Esophagus squamous epithelium (tissue), 4 donors: ENCODE data around the gene INTS4.
"Not testable (repeated sequence)": the region's sequence is repeated elsewhere in the genome, so short reads cannot be mapped to it uniquely, and the experiment has no call there.

ENCODE experiments used
- POLR2A ChIP-seq, 4 donors: fragments of 450-650 bp; IDR thresholded peaks; one replicate each; pipeline ENCODE4 v1.6.1; 2017; ENCODE audit warnings: antibody characterized with exemption in 4 of 4, mild to moderate bottlenecking in 4 of 4, moderate library complexity in 3 of 4
- TF ChIP-seq, protein P1 (sequence below), 6 experiments: fragments of 450-650 bp in 4 of 6; fragments of 200-600 bp in 2 of 6; sonication (generic) in 2 of 6; IDR thresholded peaks; one replicate each; pipeline ENCODE4 v1.5.1; 2016 to 2019; ENCODE audit warnings: antibody characterized with exemption in 6 of 6, mild to moderate bottlenecking in 4 of 6, moderate library complexity in 4 of 6

DNA sequence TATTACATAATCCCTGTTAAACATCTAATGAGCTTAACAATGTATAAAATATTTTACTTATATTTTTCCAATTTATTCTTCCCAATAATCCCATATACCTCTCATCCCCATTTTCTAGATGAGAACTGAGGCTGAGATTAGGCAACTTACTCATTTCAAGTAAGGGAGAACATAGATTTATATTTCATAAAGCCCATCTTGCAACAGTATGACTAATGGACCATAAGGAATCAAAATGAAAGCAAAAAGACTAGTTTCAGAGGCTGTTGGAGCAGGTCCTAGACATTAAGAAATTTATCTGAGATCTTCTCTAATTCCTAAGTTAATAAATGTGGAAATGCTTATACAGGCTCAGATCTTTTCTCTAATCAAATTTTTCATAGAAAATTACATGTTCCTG, 52.0 kb downstream of the INTS4 start:
- TF ChIP-seq, protein P1, sequence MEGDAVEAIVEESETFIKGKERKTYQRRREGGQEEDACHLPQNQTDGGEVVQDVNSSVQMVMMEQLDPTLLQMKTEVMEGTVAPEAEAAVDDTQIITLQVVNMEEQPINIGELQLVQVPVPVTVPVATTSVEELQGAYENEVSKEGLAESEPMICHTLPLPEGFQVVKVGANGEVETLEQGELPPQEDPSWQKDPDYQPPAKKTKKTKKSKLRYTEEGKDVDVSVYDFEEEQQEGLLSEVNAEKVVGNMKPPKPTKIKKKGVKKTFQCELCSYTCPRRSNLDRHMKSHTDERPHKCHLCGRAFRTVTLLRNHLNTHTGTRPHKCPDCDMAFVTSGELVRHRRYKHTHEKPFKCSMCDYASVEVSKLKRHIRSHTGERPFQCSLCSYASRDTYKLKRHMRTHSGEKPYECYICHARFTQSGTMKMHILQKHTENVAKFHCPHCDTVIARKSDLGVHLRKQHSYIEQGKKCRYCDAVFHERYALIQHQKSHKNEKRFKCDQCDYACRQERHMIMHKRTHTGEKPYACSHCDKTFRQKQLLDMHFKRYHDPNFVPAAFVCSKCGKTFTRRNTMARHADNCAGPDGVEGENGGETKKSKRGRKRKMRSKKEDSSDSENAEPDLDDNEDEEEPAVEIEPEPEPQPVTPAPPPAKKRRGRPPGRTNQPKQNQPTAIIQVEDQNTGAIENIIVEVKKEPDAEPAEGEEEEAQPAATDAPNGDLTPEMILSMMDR (IDR thresholded peaks at IDR 0.05): not testable (repeated sequence)
- TF ChIP-seq POLR2A (IDR thresholded peaks at IDR 0.05): not testable (repeated sequence)
